ENCODE measurements around the gene LDAH. TPM values are rescaled to one million over a fixed set of nuclear protein-coding genes. Genes with fewer than 3 reads are reported as not detected.

LDAH gene
- total and polyA plus RNA-seq, 10 of the 15 experiments (the other 5 are each of a cell fraction or from before 2014, with no cell fraction given): 17.9 to 44.7 (median 30.0) TPM

- no peak for TF ChIP-seq E2F4 (IDR thresholded peaks at IDR 0.05; ENCODE audit: low read depth, low read length)
- TF ChIP-seq CHD1 (IDR thresholded peaks at IDR 0.05; ENCODE audit: low read depth, low read length): no peak
- no peak for TF ChIP-seq POLR2AphosphoS5 (IDR thresholded peaks at IDR 0.05; ENCODE audit: low read length)
- TF ChIP-seq ZSCAN29 (IDR thresholded peaks at IDR 0.05): no peak
- no peak for TF ChIP-seq KAT2A (conservative IDR thresholded peaks at IDR 0.05; ENCODE audit: control insufficient read depth, low read depth, low read length)
- TF ChIP-seq ZNF207 (IDR thresholded peaks at IDR 0.05; ENCODE audit: borderline replicate concordance): no peak
- TF ChIP-seq GABPA (IDR thresholded peaks at IDR 0.05; ENCODE audit: low read depth): no peak
- TF ChIP-seq CBX5 (IDR thresholded peaks at IDR 0.05; ENCODE audit: low read depth): no peak
Measured at GRCh38 chr2:20693317-20693716, 129.6 kb downstream of the LDAH start (continued).

- 92% methylated on average over 2 of the region's 2 CpGs for WGBS (ENCODE audit: insufficient coverage, insufficient replicate concordance, low lambda C conversion rate, missing lambda C conversion rate)
- H3K9me3 ChIP-seq (replicated peaks; ENCODE audit: control insufficient read depth, insufficient read depth, low read length): no peaks in the 10 kb centered on the region
- no TSS peak for BruUV-seq (replicated peaks)
- in situ Hi-C loops (cut with MboI): no loop called here
- ATAC-seq: no peak
- RAD21 ChIA-PET (ENCODE audit: unreplicated experiment): no interaction called here
- H4K20me1 ChIP-seq (ENCODE audit: control insufficient read depth, insufficient read depth): no peaks in the 10 kb centered on the region
- H3K27me3 ChIP-seq (replicated peaks in 1 of 2; ENCODE audit: control insufficient read depth in 2 of 2, insufficient read depth in 2 of 2, low read length in 1 of 2): no peaks in the 10 kb centered on the region
- TF ChIP-seq SMAD5 (IDR thresholded peaks at IDR 0.05; ENCODE audit: low read depth): no peak
- TF ChIP-seq BCL11A (IDR thresholded peaks at IDR 0.05; ENCODE audit: low read depth, low read length): no peak
- DNase-seq (ENCODE audit: low read depth, low spot score): no peak
- H3K27ac ChIP-seq (ENCODE audit: control insufficient read depth, insufficient read depth): no peak overlapping the region
- FAIRE-seq: no peak
- no peak overlapping the region for H3K4me3 ChIP-seq
- intact Hi-C loops (cut with micrococcal nuclease; ENCODE audit: unreplicated experiment): no loop called here
- H3K9ac ChIP-seq (ENCODE audit: control insufficient read depth, insufficient read depth, low read length): no peak overlapping the region
- CTCF ChIA-PET: interaction anchor here (0.9 kb wide), 1 partner anchor 90 kb away, joined by 3 read pairs; no protein-coding TSS in a partner anchor
- H3K4me1 ChIP-seq (ENCODE audit: control insufficient read depth, insufficient read depth, low read length): peaks cover 4% of the 10 kb centered on the region; the same call in 1 of the 2 replicates
- SMC1A ChIA-PET (ENCODE audit: uncharacterized antibody, unreplicated experiment): interaction anchor here (0.9 to 1.1 kb wide), 2 partner anchors 16 to 52 kb away, joined by 5 read pairs; no protein-coding TSS in a partner anchor
- H3K36me3 ChIP-seq (ENCODE audit: control insufficient read depth in 2 of 2, insufficient read depth in 2 of 2, low read length in 1 of 2): peaks cover 0 to 16% of the 10 kb centered on the region in 2 experiments
- no peak overlapping the region for H3K4me2 ChIP-seq (ENCODE audit: control insufficient read depth, insufficient read depth)
- no peaks in the 10 kb centered on the region; the same call in 1 of the 2 replicates for H3K79me2 ChIP-seq (ENCODE audit: control insufficient read depth, insufficient read depth, low read length)
- POLR2A ChIA-PET: no interaction called here
- H2AFZ ChIP-seq (ENCODE audit: control insufficient read depth, low read depth, low read length): no peak overlapping the region
Measured at GRCh38 chr2:20692081-20692480, 130.8 kb downstream of the LDAH start.

All from GM12878 (cell line).